Measurements from ENCODE around the gene CLTCL1. TPM values are rescaled to one million over a fixed set of nuclear protein-coding genes. Genes with fewer than 3 reads are reported as not detected.

Gene CLTCL1
- total and polyA plus RNA-seq, 9 of the 15 experiments (the other 6 are each of a cell fraction or from before 2014, with no cell fraction given) = 1.1 to 11.7 (median 5.0) TPM

- Histone ChIP-seq H3K9ac (ENCODE audit: insufficient read depth in 1 of 2, low read depth in 2 of 2, low read length in 2 of 2) (peak overlapping the region; percentile 27 to 96; a peak in 3 of 4 replicates), H4K20me1 (replicated peaks; ENCODE audit: control insufficient read depth, insufficient read depth, low read length) (peaks cover 36% of the 10 kb centered on the region), H3K4me3 (peak overlapping the region; percentile 34), H3K27me3 (ENCODE audit: control insufficient read depth in 2 of 2, insufficient read depth in 2 of 2, low read length in 2 of 2) (peaks cover 29 to 36% of the 10 kb centered on the region in 2 experiments), H3K27ac (ENCODE audit: extremely low read depth, low read depth, low read length) (no peak overlapping the region), H2AFZ (ENCODE audit: low read depth, low read length) (peak overlapping the region; percentile 83), H3K79me2 (ENCODE audit: control insufficient read depth, insufficient read depth, low read length) (peaks cover 46% of the 10 kb centered on the region), H3K36me3 (ENCODE audit: control insufficient read depth, insufficient read depth, low read length) (peaks cover 29% of the 10 kb centered on the region), H3K9me3 (replicated peaks; ENCODE audit: control insufficient read depth, insufficient read depth, low read depth, low read length) (no peaks in the 10 kb centered on the region), H3K4me1 (replicated peaks in 1 of 2; ENCODE audit: control insufficient read depth in 2 of 2, insufficient read depth in 2 of 2, low read length in 2 of 2) (peaks cover 40 to 68% of the 10 kb centered on the region in 2 experiments), H3K9me1 (ENCODE audit: control insufficient read depth, insufficient read depth, low read length) (peaks cover 21% of the 10 kb centered on the region), H3K4me2 (ENCODE audit: insufficient read depth, low read length) (peak overlapping the region; percentile 93)
- ChIA-PET POLR2A (interaction anchor here (0.6 to 4.5 kb wide), 11 partner anchors 9 to 500 kb away, joined by 3 to 64 read pairs (median 4); partner anchors contain the start of genes ESS2 and SLC25A1), CTCF (ENCODE audit: low intra/inter-chr PET ratio) (interaction anchor here (0.9 kb wide), 1 partner anchor 460 kb away, joined by 3 read pairs; no protein-coding TSS in a partner anchor)
- in situ Hi-C loops (cut with MboI) = no loop called here
- DNase-seq (ENCODE audit: extremely low read depth in 1 of 4, low spot score in 3 of 4) (peak in 1 of 4 experiments; percentile 32), FAIRE-seq (no peak), ATAC-seq (no peak)
- 42% methylated on average over 7 of the region's 7 CpGs for WGBS (ENCODE audit: insufficient coverage, low coverage, missing lambda C conversion rate)
- BruUV-seq (replicated peaks) = no TSS peak
- intact Hi-C loops (cut with micrococcal nuclease) = no loop called here
- TF ChIP-seq ZNF274 (IDR thresholded peaks at IDR 0.05; ENCODE audit: borderline replicate concordance, low read depth, low read length) (0 out of 2 replicates have a peak, but pooled peaks have one; percentile 13), ZNF318 (IDR thresholded peaks at IDR 0.05; ENCODE audit: borderline replicate concordance in 1 of 2, low read depth in 1 of 2) (no peak), ZNF311 (CRISPR knock-in tag; IDR thresholded peaks at IDR 0.05) (no peak), NR4A1 (CRISPR knock-in tag; IDR thresholded peaks at IDR 0.05) (no peak), NR4A1 (tag; IDR thresholded peaks at IDR 0.05) (0 out of 2 replicates have a peak, but pooled peaks have one; percentile 36), CHD1 (IDR thresholded peaks at IDR 0.05; ENCODE audit: low read length) (peak; percentile 6), ARID3B (CRISPR knock-in tag; IDR thresholded peaks at IDR 0.05; ENCODE audit: borderline replicate concordance) (0 out of 2 replicates have a peak, but pooled peaks have one; percentile 62), MYC (IDR thresholded peaks at IDR 0.05; ENCODE audit: low read depth, low read length) (no peak; the same call in 1 of the 2 replicates), MYC (CRISPR knock-in tag; IDR thresholded peaks at IDR 0.05; ENCODE audit: borderline replicate concordance, low read depth) (0 out of 2 replicates have a peak, but pooled peaks have one; percentile 68), PHB2 (IDR thresholded peaks at IDR 0.05; ENCODE audit: low read depth) (no peak)
- TF ChIP-seq, protein P1, sequence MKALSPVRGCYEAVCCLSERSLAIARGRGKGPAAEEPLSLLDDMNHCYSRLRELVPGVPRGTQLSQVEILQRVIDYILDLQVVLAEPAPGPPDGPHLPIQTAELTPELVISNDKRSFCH (CRISPR knock-in tag; IDR thresholded peaks at IDR 0.05) = no peak
- TF ChIP-seq, protein P1 (tag; IDR thresholded peaks at IDR 0.05) = no peak
Observed at GRCh38 chr22:19169947-19170318, 121.6 kb downstream of the CLTCL1 start.
